Panc1 (cell line): ENCODE data around the gene IRF2. TPM values are rescaled to one million over a fixed set of nuclear protein-coding genes. Genes with fewer than 3 reads are reported as not detected.

Experiments used
- ATAC-seq: fragments of 200-7000 bp; cut with Tn5 transposase; 2 replicates; pipeline ENCODE4 v1.9.1; 2020; ENCODE audit warnings: mild to moderate bottlenecking, moderate library complexity
- BruUV-seq: library from RNA; stranded (reverse); fragments of 400-500 nt; replicated peaks from 2 replicates; lab custom pipeline; 2021; lab: Mats Ljungman, UMichigan
- CTCF ChIA-PET: fragments of 300-600 bp; sonication (Branson Sonifier 250); formaldehyde crosslinking; loops from one replicate; lab custom pipeline; 2022; ENCODE audit warnings: antibody characterized with exemption; lab: Charles Lee
- POLR2A ChIA-PET: fragments of 300-600 bp; sonication (Branson Sonifier 250); formaldehyde crosslinking; loops from one replicate; lab custom pipeline; 2022; ENCODE audit warnings: antibody characterized with exemption; lab: Charles Lee
- DNase-seq: peaks from one replicate; pipeline ENCODE4 v3.0.0-alpha.2; 2010; ENCODE audit warnings: low read depth, low spot score
- H3K27ac ChIP-seq: 2 replicates; pipeline ENCODE4 v1.5.1; 2011; ENCODE audit warnings: mild to moderate bottlenecking, low read length, inconsistent platforms
- H3K27me3 ChIP-seq: fragments of 200-500 bp; sonication (Bioruptor generic); 2 replicates; pipeline ENCODE4 v1.6.0; 2014; ENCODE audit warnings: low read length, inconsistent platforms; ENCODE audit not compliant: control insufficient read depth, insufficient read depth
- H3K36me3 ChIP-seq: fragments of 200-500 bp; sonication (Bioruptor generic); 2 replicates; pipeline ENCODE4 v1.5.1; 2014; ENCODE audit warnings: inconsistent platforms, mild to moderate bottlenecking, low read length, moderate library complexity; ENCODE audit not compliant: control insufficient read depth, insufficient read depth
- H3K4me1 ChIP-seq: 2 replicates; pipeline ENCODE4 v1.5.1; 2011; ENCODE audit warnings: inconsistent platforms, mild to moderate bottlenecking, low read length, moderate library complexity; ENCODE audit not compliant: control insufficient read depth, insufficient read depth
- H3K4me3 ChIP-seq, 2 experiments: 2 replicates each; pipeline ENCODE4 v1.5.1; 2011 to 2012; ENCODE audit warnings: low read depth in 2 of 2, low read length in 2 of 2, mild to moderate bottlenecking in 2 of 2, inconsistent platforms in 1 of 2, moderate library complexity in 1 of 2
- H3K9me3 ChIP-seq: fragments of 200-500 bp; sonication (Bioruptor generic); 2 replicates; pipeline ENCODE4 v1.5.1; 2014; ENCODE audit warnings: low read depth, mild to moderate bottlenecking, inconsistent platforms, low read length, moderate library complexity; ENCODE audit not compliant: control insufficient read depth, insufficient read depth
- POLR2AphosphoS5 ChIP-seq: IDR thresholded peaks from 2 replicates; pipeline ENCODE4 v1.6.1; 2012; ENCODE audit warnings: mild to moderate bottlenecking, low read depth, low read length, moderate library complexity
- SIN3A ChIP-seq: IDR thresholded peaks from 2 replicates; pipeline ENCODE4 v1.6.1; 2012; ENCODE audit warnings: low read depth, mild to moderate bottlenecking, low read length, moderate library complexity, borderline replicate concordance; ENCODE audit not compliant: insufficient read depth
- TCF7L2 ChIP-seq: IDR thresholded peaks from 2 replicates; pipeline ENCODE4 v1.6.1; 2011; ENCODE audit warnings: mild to moderate bottlenecking, low read depth, low read length, inconsistent platforms
- in situ Hi-C: cut with HindIII; loops from 2 replicates; pipeline ENCODE4 v1.10.0; 2016; ENCODE audit warnings: low sequenced_read_pairs, low pct_unique_long_range_greater_than_20kb
- intact Hi-C: fragments of 100-400 bp; cut with micrococcal nuclease; formaldehyde crosslinking; loops from one replicate; pipeline ENCODE4 v1.10.0; 2022; ENCODE audit not compliant: unreplicated experiment
- total RNA-seq: library from RNA; stranded (reverse); gene quantifications from one replicate; pipeline ENCODE4 v1.2.1, GENCODE V29; 2021; ENCODE audit not compliant: unreplicated experiment
- TF ChIP-seq, protein P1 (sequence below): fragments of 450-650 bp; IDR thresholded peaks from 2 replicates; pipeline ENCODE4 v1.5.1; 2017; ENCODE audit warnings: mild to moderate bottlenecking
- TF ChIP-seq, protein P2 (sequence below), 2 experiments: IDR thresholded peaks; 2 replicates each; pipeline ENCODE4 v1.6.1; 2011 to 2012; ENCODE audit warnings: low read depth in 2 of 2, control low read depth in 1 of 2, low read length in 1 of 2, mild to moderate bottlenecking in 1 of 2, moderate library complexity in 1 of 2; ENCODE audit not compliant: insufficient read depth in 1 of 2

Gene IRF2
- total RNA-seq, 1 experiment from 2014 or later = 16.2 TPM

DNA sequence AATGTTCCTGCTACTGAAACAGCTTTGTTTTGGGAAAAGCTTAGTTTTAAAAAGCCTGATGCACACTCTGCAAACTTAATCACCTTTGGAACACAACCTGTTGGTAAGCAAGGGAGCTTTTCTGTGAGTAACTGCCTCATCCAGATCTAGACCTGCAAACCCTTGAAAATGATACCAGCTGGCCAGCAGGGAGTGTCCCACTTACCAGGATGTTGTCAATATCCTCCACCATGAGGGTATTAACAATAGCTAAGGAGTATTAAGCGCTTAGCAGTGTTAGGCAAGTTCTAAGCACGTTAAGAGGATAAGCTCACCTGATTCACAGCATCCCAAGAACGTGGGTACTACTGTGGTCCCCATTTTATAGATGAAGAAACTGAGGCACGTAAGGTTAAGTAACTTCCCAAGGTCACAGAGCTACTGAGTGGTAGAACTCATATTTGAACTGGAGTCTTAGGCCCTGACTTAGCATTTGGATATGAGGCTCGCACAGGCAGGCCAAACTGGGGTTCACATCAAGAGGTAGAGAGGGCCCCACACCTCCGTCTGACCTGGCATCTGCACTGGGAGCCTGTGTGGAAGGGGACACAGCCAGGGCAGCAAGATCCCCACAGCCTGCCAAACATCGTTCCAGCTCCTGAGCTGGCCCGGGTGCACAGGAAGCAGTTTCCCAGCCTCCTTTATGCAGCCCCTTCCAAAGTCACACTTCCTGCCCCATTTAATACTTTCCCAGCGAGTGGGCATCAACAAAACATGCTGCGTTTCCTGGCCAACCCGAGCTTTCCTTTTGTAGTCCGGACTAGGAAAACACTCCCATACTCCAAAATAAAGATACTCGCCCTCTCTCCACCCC, 32.7 kb downstream of the IRF2 start:
- ChIA-PET CTCF (no interaction called here), POLR2A (no interaction called here)
- TF ChIP-seq, protein P1, sequence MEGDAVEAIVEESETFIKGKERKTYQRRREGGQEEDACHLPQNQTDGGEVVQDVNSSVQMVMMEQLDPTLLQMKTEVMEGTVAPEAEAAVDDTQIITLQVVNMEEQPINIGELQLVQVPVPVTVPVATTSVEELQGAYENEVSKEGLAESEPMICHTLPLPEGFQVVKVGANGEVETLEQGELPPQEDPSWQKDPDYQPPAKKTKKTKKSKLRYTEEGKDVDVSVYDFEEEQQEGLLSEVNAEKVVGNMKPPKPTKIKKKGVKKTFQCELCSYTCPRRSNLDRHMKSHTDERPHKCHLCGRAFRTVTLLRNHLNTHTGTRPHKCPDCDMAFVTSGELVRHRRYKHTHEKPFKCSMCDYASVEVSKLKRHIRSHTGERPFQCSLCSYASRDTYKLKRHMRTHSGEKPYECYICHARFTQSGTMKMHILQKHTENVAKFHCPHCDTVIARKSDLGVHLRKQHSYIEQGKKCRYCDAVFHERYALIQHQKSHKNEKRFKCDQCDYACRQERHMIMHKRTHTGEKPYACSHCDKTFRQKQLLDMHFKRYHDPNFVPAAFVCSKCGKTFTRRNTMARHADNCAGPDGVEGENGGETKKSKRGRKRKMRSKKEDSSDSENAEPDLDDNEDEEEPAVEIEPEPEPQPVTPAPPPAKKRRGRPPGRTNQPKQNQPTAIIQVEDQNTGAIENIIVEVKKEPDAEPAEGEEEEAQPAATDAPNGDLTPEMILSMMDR = no peak
- TF ChIP-seq, protein P2, sequence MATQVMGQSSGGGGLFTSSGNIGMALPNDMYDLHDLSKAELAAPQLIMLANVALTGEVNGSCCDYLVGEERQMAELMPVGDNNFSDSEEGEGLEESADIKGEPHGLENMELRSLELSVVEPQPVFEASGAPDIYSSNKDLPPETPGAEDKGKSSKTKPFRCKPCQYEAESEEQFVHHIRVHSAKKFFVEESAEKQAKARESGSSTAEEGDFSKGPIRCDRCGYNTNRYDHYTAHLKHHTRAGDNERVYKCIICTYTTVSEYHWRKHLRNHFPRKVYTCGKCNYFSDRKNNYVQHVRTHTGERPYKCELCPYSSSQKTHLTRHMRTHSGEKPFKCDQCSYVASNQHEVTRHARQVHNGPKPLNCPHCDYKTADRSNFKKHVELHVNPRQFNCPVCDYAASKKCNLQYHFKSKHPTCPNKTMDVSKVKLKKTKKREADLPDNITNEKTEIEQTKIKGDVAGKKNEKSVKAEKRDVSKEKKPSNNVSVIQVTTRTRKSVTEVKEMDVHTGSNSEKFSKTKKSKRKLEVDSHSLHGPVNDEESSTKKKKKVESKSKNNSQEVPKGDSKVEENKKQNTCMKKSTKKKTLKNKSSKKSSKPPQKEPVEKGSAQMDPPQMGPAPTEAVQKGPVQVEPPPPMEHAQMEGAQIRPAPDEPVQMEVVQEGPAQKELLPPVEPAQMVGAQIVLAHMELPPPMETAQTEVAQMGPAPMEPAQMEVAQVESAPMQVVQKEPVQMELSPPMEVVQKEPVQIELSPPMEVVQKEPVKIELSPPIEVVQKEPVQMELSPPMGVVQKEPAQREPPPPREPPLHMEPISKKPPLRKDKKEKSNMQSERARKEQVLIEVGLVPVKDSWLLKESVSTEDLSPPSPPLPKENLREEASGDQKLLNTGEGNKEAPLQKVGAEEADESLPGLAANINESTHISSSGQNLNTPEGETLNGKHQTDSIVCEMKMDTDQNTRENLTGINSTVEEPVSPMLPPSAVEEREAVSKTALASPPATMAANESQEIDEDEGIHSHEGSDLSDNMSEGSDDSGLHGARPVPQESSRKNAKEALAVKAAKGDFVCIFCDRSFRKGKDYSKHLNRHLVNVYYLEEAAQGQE (IDR thresholded peaks at IDR 0.05; ENCODE audit: insufficient read depth in 1 of 2, low read depth in 2 of 2, low read length in 1 of 2) = no peak
- no peak for TF ChIP-seq POLR2AphosphoS5
- no TSS peak for BruUV-seq
- H3K4me1 ChIP-seq = peaks cover 6% of the 10 kb centered on the region
- H3K9me3 ChIP-seq = no peaks in the 10 kb centered on the region
- no peaks in the 10 kb centered on the region for H3K27me3 ChIP-seq
- in situ Hi-C loops = no loop called here
- H3K36me3 ChIP-seq = no peaks in the 10 kb centered on the region
- ATAC-seq (no peak), DNase-seq (no peak)
- intact Hi-C loops = no loop called here
- no peak overlapping the region for H3K27ac ChIP-seq
- no peak overlapping the region for H3K4me3 ChIP-seq

DNA sequence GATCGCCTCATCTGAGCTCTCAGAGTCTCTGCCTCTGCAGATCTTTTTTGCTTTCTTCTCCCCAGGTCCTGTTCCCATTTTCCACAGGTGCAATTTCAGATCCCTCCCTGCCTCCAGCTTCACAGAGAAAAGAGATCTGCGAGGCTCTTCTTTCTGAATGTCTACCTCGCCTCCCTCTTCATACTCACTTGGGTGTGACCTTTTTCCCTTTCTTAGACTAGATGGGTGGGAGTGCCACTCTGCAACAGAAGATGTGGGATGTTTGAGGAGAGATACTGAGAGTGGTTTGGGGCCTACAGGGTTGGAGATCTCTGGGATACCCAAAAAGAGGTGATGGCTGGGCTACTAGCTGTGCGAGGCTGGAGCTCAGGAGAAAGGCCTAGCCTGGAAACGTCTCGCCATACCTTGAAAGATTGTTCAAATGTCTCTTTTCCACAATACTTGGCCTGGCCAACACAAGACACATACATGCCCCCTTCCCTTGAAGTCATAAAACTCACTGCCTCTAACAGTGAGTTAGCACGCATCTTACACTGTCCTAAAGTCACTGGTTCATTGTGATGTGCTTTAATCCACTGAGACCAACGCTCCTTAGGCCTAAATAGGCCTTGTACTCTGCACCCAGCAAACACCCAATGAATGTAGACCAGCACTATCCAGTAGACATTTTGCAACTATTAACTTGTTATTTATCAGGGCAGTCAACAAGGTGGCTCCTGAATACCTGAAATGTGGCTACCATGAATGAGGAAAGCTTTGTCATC, 33.6 kb downstream of the IRF2 start:
- Histone ChIP-seq H3K36me3 (no peaks in the 10 kb centered on the region), H3K4me1 (peaks cover 6% of the 10 kb centered on the region), H3K27ac (no peak overlapping the region), H3K27me3 (no peaks in the 10 kb centered on the region), H3K4me3 (no peak overlapping the region), H3K9me3 (no peaks in the 10 kb centered on the region)
- TF ChIP-seq, protein P1 = no peak
- TF ChIP-seq, protein P2 (IDR thresholded peaks at IDR 0.05; ENCODE audit: insufficient read depth in 1 of 2, low read depth in 2 of 2, low read length in 1 of 2) = no peak
- TF ChIP-seq POLR2AphosphoS5 (no peak), TCF7L2 (no peak), SIN3A (no peak)
- intact Hi-C loops = no loop called here
- ChIA-PET POLR2A (no interaction called here), CTCF (no interaction called here)
- no peak for DNase-seq
- BruUV-seq = no TSS peak
- in situ Hi-C loops = no loop called here
- ATAC-seq = no peak
